Natural killer cell (primary cell): ENCODE results near the gene TMEM208. TPM values are rescaled to one million over a fixed set of nuclear protein-coding genes. Genes with fewer than 3 reads are reported as not detected.

Experiments used
- ATAC-seq, 3 donors: fragments of 150-1000 bp in 2 of 3; fragments of 200-7000 bp in 1 of 3; cut with Tn5 transposase; 1 replicate in 1 of 3; 2 replicates in 2 of 3; pipeline ENCODE4 v1.10.0; 2021; ENCODE audit warnings: mild to moderate bottlenecking in 2 of 3, moderate library complexity in 2 of 3
- DNase-seq, 2 donors: peaks; one replicate each; pipeline versions ENCODE4 v3.0.0 to v3.0.0-alpha.2; 2013 to 2021; ENCODE audit warnings: mixed read lengths in 1 of 2
- H3K27ac ChIP-seq: one replicate; pipeline ENCODE4 v1.5.1; 2013; ENCODE audit warnings: mild to moderate bottlenecking, low read length
- H3K27me3 ChIP-seq: one replicate; pipeline ENCODE4 v1.6.1; 2013; ENCODE audit warnings: low read length; ENCODE audit not compliant: control insufficient read depth, insufficient read depth
- H3K36me3 ChIP-seq: one replicate; pipeline ENCODE4 v1.6.1; 2013; ENCODE audit warnings: low read length; ENCODE audit not compliant: control insufficient read depth, insufficient read depth
- H3K4me1 ChIP-seq: one replicate; pipeline ENCODE4 v1.6.1; 2013; ENCODE audit warnings: low read length; ENCODE audit not compliant: control insufficient read depth, insufficient read depth
- H3K4me3 ChIP-seq: one replicate; pipeline ENCODE4 v1.5.1; 2013; ENCODE audit warnings: low read length
- H3K9me3 ChIP-seq: one replicate; pipeline ENCODE4 v1.6.1; 2013; ENCODE audit warnings: low read length; ENCODE audit not compliant: control insufficient read depth, insufficient read depth
- H3K27ac Mint-ChIP-seq, 2 donors: one replicate each; pipeline ENCODE4 v1.8.0; 2022; ENCODE audit warnings: mild to moderate bottlenecking in 2 of 2, mixed read lengths in 2 of 2, moderate library complexity in 1 of 2
- H3K27me3 Mint-ChIP-seq, 2 donors: one replicate each; pipeline ENCODE4 v1.8.0; 2022; ENCODE audit warnings: low read depth in 2 of 2, mixed read lengths in 2 of 2
- H3K36me3 Mint-ChIP-seq: one replicate; pipeline ENCODE4 v1.8.0; 2022; ENCODE audit warnings: mixed read lengths
- H3K4me1 Mint-ChIP-seq, 2 donors: one replicate each; pipeline ENCODE4 v1.8.0; 2022; ENCODE audit warnings: mixed read lengths in 2 of 2
- H3K4me3 Mint-ChIP-seq: one replicate; pipeline ENCODE4 v1.8.0; 2022; ENCODE audit warnings: mild to moderate bottlenecking, moderate library complexity, mixed read lengths
- H3K9me3 Mint-ChIP-seq, 2 donors: one replicate each; pipeline ENCODE4 v1.8.0; 2022; ENCODE audit warnings: mixed read lengths in 2 of 2
- WGBS: methylation state at CpG from one replicate; pipeline ENCODE4 v1.1.7; 2013; ENCODE audit warnings: missing lambda C conversion rate; ENCODE audit not compliant: insufficient coverage; 5-methylcytosine and 5-hydroxymethylcytosine counted together
- intact Hi-C: fragments of 100-400 bp; cut with micrococcal nuclease; formaldehyde crosslinking; loops from one replicate; pipeline ENCODE4 v1.14.2; 2022
- total RNA-seq, 4 donors: library from RNA; stranded (reverse); fragments of 120-200 nt in 1 of 4; gene quantifications; one replicate each; pipeline versions ENCODE4 v1.2.3 to v1.2.4, GENCODE V29; 2013 to 2022
- TF ChIP-seq, protein P1 (sequence below): fragments of 200-600 bp; IDR thresholded peaks from one replicate; pipeline ENCODE4 v1.8.0; 2022; ENCODE audit warnings: antibody characterized with exemption

TMEM208 gene
- total RNA-seq, 3 donors from 2014 or later (not counting 1 experiment from before 2014, with no cell fraction given): 34.5 to 39.2 (median 36.7) TPM

DNA sequence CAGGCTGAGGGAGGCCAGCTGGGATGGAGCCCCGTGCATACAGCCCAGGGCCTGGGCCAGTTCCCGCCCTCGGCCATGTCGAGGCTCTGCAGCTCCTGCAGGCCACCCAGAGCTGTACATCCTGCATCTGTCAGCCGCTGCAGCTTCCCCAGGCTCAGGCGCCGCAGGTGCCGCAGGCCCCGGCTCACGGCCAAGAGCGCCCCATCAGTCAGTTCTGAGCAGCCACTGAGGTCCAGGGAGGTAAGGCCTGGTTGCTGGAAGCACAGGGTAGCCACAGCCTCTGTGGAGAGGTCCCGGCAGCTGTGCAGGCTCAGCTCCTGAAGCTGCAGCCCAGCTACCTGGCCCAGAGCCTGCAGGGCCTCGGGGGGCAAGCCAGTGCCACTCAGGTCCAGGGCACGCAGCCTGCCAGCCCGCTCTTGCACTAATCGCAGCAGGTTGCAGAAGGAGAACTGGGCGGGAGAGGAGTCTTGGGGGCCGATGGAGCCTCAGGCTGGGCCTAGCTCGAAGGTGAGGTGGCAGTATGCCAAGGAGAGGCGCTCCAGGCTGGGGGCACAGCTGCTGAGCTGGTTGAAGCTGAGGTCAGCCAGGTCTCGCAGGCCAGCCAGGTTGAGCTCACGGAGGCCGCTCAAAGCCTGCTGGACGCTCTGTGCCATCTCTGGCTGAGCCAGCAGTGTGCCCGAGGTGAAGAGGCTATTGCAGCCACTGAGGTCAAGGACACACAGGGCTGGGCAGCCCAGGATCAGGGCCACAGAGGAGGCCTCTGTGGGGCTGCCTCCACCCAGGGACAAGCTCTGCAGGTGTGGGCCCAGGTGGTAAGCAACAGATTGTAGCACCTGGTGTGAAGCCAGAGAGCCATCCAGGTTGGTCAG is 16.6 kb upstream of the TMEM208 start:
- Histone ChIP-seq H3K27ac (no peak overlapping the region), H3K4me3 (no peak overlapping the region), H3K27me3 (no peaks in the 10 kb centered on the region), H3K36me3 (no peaks in the 10 kb centered on the region), H3K4me1 (no peaks in the 10 kb centered on the region), H3K9me3 (no peaks in the 10 kb centered on the region)
- Mint-ChIP-seq H3K4me3 (no peak overlapping the region), H3K27ac (no peak overlapping the region), H3K4me1 (peaks cover 4 to 15% of the 10 kb centered on the region in 2 donors), H3K27me3 (no peaks in the 10 kb centered on the region), H3K9me3 (no peaks in the 10 kb centered on the region), H3K36me3 (no peaks in the 10 kb centered on the region)
- no peak for ATAC-seq
- 92% methylated on average over 25 of the region's 25 CpGs for WGBS
- TF ChIP-seq, protein P1, sequence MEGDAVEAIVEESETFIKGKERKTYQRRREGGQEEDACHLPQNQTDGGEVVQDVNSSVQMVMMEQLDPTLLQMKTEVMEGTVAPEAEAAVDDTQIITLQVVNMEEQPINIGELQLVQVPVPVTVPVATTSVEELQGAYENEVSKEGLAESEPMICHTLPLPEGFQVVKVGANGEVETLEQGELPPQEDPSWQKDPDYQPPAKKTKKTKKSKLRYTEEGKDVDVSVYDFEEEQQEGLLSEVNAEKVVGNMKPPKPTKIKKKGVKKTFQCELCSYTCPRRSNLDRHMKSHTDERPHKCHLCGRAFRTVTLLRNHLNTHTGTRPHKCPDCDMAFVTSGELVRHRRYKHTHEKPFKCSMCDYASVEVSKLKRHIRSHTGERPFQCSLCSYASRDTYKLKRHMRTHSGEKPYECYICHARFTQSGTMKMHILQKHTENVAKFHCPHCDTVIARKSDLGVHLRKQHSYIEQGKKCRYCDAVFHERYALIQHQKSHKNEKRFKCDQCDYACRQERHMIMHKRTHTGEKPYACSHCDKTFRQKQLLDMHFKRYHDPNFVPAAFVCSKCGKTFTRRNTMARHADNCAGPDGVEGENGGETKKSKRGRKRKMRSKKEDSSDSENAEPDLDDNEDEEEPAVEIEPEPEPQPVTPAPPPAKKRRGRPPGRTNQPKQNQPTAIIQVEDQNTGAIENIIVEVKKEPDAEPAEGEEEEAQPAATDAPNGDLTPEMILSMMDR: no peak
- intact Hi-C loops: no loop called here
- DNase-seq: no peak

DNA sequence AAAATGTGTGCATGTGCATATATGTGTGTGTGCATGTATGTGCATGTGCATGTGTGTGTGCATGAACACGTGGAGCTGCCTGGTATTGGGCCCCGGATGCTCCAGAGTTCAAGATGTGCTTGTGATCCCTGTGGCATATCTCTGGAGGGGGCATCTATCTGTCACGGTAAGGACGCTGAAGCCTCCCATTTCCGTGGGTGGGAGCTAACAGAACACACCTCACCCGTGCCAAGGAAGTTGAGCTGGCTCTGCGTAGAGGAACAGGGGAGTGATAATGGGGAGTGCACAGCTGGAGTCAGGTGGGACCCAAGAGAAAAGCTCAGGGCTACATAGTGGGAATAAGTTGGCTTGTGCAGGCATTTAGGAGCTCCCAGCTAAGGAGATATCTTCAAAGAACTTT is 15.3 kb upstream of the TMEM208 start:
- TF ChIP-seq, protein P1: no peak
- intact Hi-C loops: no loop called here
- 89% methylated on average over 7 of the region's 7 CpGs for WGBS
- no peak for DNase-seq
- Mint-ChIP-seq H3K9me3 (no peaks in the 10 kb centered on the region), H3K27ac (no peak overlapping the region), H3K4me3 (no peak overlapping the region), H3K36me3 (no peaks in the 10 kb centered on the region), H3K27me3 (no peaks in the 10 kb centered on the region), H3K4me1 (peaks cover 0 to 8% of the 10 kb centered on the region in 2 donors)
- no peaks in the 10 kb centered on the region for H3K9me3 ChIP-seq
- no peaks in the 10 kb centered on the region for H3K36me3 ChIP-seq
- H3K27ac ChIP-seq: no peak overlapping the region
- ATAC-seq: no peak
- no peak overlapping the region for H3K4me3 ChIP-seq
- no peaks in the 10 kb centered on the region for H3K27me3 ChIP-seq
- H3K4me1 ChIP-seq: no peaks in the 10 kb centered on the region

DNA sequence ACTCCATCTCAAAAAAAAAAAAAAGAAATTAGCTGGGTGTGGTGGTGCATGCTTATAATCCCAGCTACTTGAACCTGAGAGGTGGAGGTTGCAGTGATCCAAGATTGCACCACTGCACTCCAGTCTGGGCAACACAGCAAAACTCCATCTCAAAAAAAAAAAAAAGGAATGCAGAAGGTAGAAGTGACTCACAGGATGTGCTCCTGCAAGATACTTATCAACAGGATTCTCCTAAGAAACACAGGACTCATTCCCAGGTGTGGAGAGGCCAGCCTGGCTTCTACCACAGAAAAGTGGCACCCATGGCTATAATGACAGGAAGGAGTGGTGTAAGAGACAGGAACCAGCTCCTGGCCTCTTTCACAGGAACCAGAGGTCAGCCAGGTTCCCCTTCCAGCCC is 14.2 kb upstream of the TMEM208 start:
- H3K36me3 ChIP-seq: no peaks in the 10 kb centered on the region
- H3K4me3 ChIP-seq: no peak overlapping the region
- H3K27me3 ChIP-seq: no peaks in the 10 kb centered on the region
- Mint-ChIP-seq H3K4me1 (peaks cover 0 to 12% of the 10 kb centered on the region in 2 donors), H3K36me3 (no peaks in the 10 kb centered on the region), H3K9me3 (no peaks in the 10 kb centered on the region), H3K27me3 (no peaks in the 10 kb centered on the region), H3K4me3 (no peak overlapping the region), H3K27ac (no peak overlapping the region)
- no peaks in the 10 kb centered on the region for H3K9me3 ChIP-seq
- no peak for ATAC-seq
- no peak overlapping the region for H3K27ac ChIP-seq
- intact Hi-C loops: no loop called here
- TF ChIP-seq, protein P1: no peak
- DNase-seq: no peak
- no peaks in the 10 kb centered on the region for H3K4me1 ChIP-seq
